Liver (tissue), 9 donors: ENCODE measurements around the gene SLC4A11. TPM values are rescaled to one million over a fixed set of nuclear protein-coding genes. Genes with fewer than 3 reads are reported as not detected.

ENCODE experiments used
- DNase-seq: peaks from one replicate; pipeline ENCODE4 v3.0.0-alpha.2; 2017; ENCODE audit warnings: low spot score
- H3K27ac ChIP-seq, 2 donors: one replicate each; pipeline ENCODE4 v1.7.0; 2013; ENCODE audit warnings: inconsistent platforms in 2 of 2, low read length in 2 of 2, control low read depth in 1 of 2, low read depth in 1 of 2, mild to moderate bottlenecking in 1 of 2
- H3K27me3 ChIP-seq, 4 donors: one replicate each; pipeline versions ENCODE4 v1.6.1 to v1.7.0; 2013; ENCODE audit warnings: low read length in 3 of 4, inconsistent platforms in 1 of 4, mild to moderate bottlenecking in 1 of 4, moderate library complexity in 1 of 4; ENCODE audit not compliant: control insufficient read depth in 4 of 4, insufficient read depth in 4 of 4
- H3K36me3 ChIP-seq, 4 donors: one replicate each; pipeline versions ENCODE4 v1.6.1 to v1.7.0; 2013; ENCODE audit warnings: low read length in 3 of 4, mild to moderate bottlenecking in 3 of 4, low read depth in 1 of 4, moderate library complexity in 1 of 4; ENCODE audit not compliant: control insufficient read depth in 4 of 4, insufficient read depth in 3 of 4
- H3K4me1 ChIP-seq, 4 donors: one replicate each; pipeline versions ENCODE4 v1.6.1 to v1.7.0; 2013; ENCODE audit warnings: low read length in 3 of 4, mild to moderate bottlenecking in 3 of 4, moderate library complexity in 1 of 4; ENCODE audit not compliant: control insufficient read depth in 4 of 4, insufficient read depth in 4 of 4
- H3K4me3 ChIP-seq, 3 donors: one replicate each; pipeline versions ENCODE4 v1.6.1 to v1.7.0; 2013; ENCODE audit warnings: low read length in 3 of 3, control low read depth in 1 of 3, low read depth in 1 of 3, mild to moderate bottlenecking in 1 of 3
- H3K9ac ChIP-seq, 2 donors: one replicate each; pipeline ENCODE4 v1.7.0; 2013; ENCODE audit warnings: low read length in 2 of 2, mild to moderate bottlenecking in 2 of 2, moderate library complexity in 2 of 2, control low read depth in 1 of 2, low read depth in 1 of 2
- H3K9me3 ChIP-seq, 4 donors: one replicate each; pipeline versions ENCODE4 v1.6.1 to v1.7.0; 2013; ENCODE audit warnings: low read length in 3 of 4; ENCODE audit not compliant: control insufficient read depth in 4 of 4
- EGR1 ChIP-seq, 2 donors: IDR thresholded peaks; 2 replicates each; pipeline ENCODE4 v1.6.1; 2016 to 2018; ENCODE audit warnings: antibody characterized with exemption in 2 of 2, low read depth in 2 of 2
- FOXA2 ChIP-seq: IDR thresholded peaks from 2 replicates; pipeline ENCODE4 v1.6.1; 2016; ENCODE audit warnings: antibody characterized with exemption
- GABPA ChIP-seq, 2 donors: IDR thresholded peaks in 1 of 2; conservative IDR thresholded peaks in 1 of 2; 2 replicates each; pipeline ENCODE4 v1.6.1; 2016; ENCODE audit warnings: antibody characterized with exemption in 2 of 2, mild to moderate bottlenecking in 1 of 2, moderate library complexity in 1 of 2
- HNF4G ChIP-seq: IDR thresholded peaks from 2 replicates; pipeline ENCODE4 v1.6.1; 2016; ENCODE audit warnings: antibody characterized with exemption
- JUND ChIP-seq, 2 donors: IDR thresholded peaks; 2 replicates each; pipeline ENCODE4 v1.6.1; 2016; ENCODE audit warnings: antibody characterized with exemption in 2 of 2
- NR2F2 ChIP-seq: IDR thresholded peaks from 2 replicates; pipeline ENCODE4 v1.6.1; 2016; ENCODE audit warnings: antibody characterized with exemption
- RXRA ChIP-seq, 2 donors: IDR thresholded peaks; 2 replicates each; pipeline ENCODE4 v1.6.1; 2017 to 2018; ENCODE audit warnings: antibody characterized with exemption in 2 of 2, mild to moderate bottlenecking in 1 of 2
- SP1 ChIP-seq: IDR thresholded peaks from 2 replicates; pipeline ENCODE4 v1.6.1; 2018; ENCODE audit warnings: antibody characterized with exemption, mild to moderate bottlenecking
- TAF1 ChIP-seq: conservative IDR thresholded peaks from 2 replicates; pipeline ENCODE4 v1.6.1; 2016; ENCODE audit warnings: antibody characterized with exemption, mild to moderate bottlenecking
- YY1 ChIP-seq: IDR thresholded peaks from 2 replicates; pipeline ENCODE4 v1.6.1; 2016; ENCODE audit warnings: antibody characterized with exemption, mild to moderate bottlenecking
- WGBS: extraction: QIAGEN DNeasy Blood & Tissue Kit; methylation state at CpG from one replicate; pipeline ENCODE4 v1.1.7; 2013; 5-methylcytosine and 5-hydroxymethylcytosine counted together
- polyA plus RNA-seq, 2 donors: library from polyadenylated mRNA; stranded (reverse) in 1 of 2; unstranded in 1 of 2; fragments of 200-250 nt in 1 of 2; fragments of >200 nt in 1 of 2; fragmentation: Nextera tagmentation in 1 of 2; extraction: Ambion mirVana in 1 of 2; gene quantifications; one replicate each; pipeline versions ENCODE4 v1.2.1 to v1.2.3, GENCODE V29; 2013 to 2015
- total RNA-seq, 2 donors: library from RNA; depleted of rRNA; stranded (reverse); fragments of >200 nt; gene quantifications; one replicate each; pipeline ENCODE4 v1.2.3, GENCODE V29; 2014
- TF ChIP-seq, protein P1 (sequence below): IDR thresholded peaks from 2 replicates; pipeline ENCODE4 v1.6.1; 2016; ENCODE audit warnings: antibody characterized with exemption
- TF ChIP-seq, protein P2 (sequence below): IDR thresholded peaks from 2 replicates; pipeline ENCODE4 v1.6.1; 2016; ENCODE audit warnings: antibody characterized with exemption
- TF ChIP-seq, protein P3 (sequence below): IDR thresholded peaks from 2 replicates; pipeline ENCODE4 v1.6.1; 2016; ENCODE audit warnings: antibody characterized with exemption
- TF ChIP-seq, protein P4 (sequence below): fragments of 150-350 bp; IDR thresholded peaks from 2 replicates; pipeline ENCODE4 v1.5.1; 2017; ENCODE audit warnings: improper control_type of control experiment, low read depth, low read length; ENCODE audit not compliant: missing input control
- donor health status: healthy.
- donor health status: healthy.
- donor health status: healthy.
- donor health status: healthy.
- donor health status: healthy.

SLC4A11 gene
- total and polyA plus RNA-seq, 4 donors = under 0.01 to 0.13 (median 0.06) TPM

DNA sequence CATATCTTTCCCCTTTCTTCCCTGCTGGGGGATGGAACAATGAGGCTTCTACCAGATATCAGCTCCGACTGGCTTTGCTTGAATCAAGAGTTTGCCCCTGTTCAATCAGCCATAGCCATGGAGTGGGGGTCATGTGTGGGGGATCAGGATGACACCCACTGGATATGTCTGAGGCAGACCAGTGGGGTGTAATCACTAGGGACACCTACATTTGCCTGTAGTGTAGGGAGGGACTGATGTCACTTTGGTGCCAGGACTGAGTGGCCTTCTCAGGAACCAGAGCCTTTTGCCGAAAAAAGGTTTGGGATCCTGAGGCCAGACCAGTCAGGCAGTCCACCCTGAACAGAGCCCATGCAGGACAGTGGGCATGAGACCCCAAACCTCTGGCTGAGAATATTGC, 28.6 kb downstream of the SLC4A11 start:
- Histone ChIP-seq H3K9ac (no peak overlapping the region), H3K36me3 (peaks cover 0 to 11% (median 4%) of the 10 kb centered on the region in 4 donors), H3K4me3 (peak overlapping the region; percentile 78 to 99 (median 93)), H3K4me1 (peaks cover 4 to 19% (median 13%) of the 10 kb centered on the region in 4 donors), H3K9me3 (no peaks in the 10 kb centered on the region), H3K27me3 (no peaks in the 10 kb centered on the region), H3K27ac (no peak overlapping the region)
- no peak for DNase-seq
- 81% methylated on average over 2 of the region's 2 CpGs for WGBS
- TF ChIP-seq, protein P1, sequence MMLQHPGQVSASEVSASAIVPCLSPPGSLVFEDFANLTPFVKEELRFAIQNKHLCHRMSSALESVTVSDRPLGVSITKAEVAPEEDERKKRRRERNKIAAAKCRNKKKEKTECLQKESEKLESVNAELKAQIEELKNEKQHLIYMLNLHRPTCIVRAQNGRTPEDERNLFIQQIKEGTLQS = no peak
- TF ChIP-seq RXRA (IDR thresholded peaks at IDR 0.05) = no peak
- TF ChIP-seq SP1 = no peak
- no peak for TF ChIP-seq HNF4G
- no peak for TF ChIP-seq EGR1 (IDR thresholded peaks at IDR 0.05; ENCODE audit: low read depth in 2 of 2)
- TF ChIP-seq, protein P2, sequence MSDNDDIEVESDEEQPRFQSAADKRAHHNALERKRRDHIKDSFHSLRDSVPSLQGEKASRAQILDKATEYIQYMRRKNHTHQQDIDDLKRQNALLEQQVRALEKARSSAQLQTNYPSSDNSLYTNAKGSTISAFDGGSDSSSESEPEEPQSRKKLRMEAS = no peak
- no peak for TF ChIP-seq FOXA2
- no peak for TF ChIP-seq YY1
- no peak for TF ChIP-seq TAF1

DNA sequence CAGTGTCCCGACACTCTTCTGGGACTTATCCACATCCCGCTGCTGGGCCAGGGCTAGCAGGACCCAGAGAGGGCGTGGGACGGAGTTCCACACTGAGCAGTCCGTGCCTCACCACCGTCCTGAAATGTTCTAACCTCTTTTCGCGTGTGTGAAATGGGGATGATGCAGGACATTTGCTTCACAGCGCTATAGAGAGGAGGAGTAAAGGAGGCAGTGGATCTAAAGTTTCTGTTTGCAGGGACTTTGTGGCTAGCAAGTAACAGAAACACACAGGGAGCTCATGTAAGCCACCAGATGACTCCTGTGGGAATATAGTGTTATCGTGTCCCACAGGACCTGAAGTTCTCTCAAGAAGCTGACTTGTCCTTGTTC, 29.1 kb downstream of the SLC4A11 start:
- Histone ChIP-seq H3K9ac (peak overlapping the region; percentile 61 to 90), H3K27ac (peak overlapping the region in 1 of 2 donors; percentile 67), H3K27me3 (no peaks in the 10 kb centered on the region), H3K9me3 (no peaks in the 10 kb centered on the region), H3K4me1 (peaks cover 4 to 19% (median 13%) of the 10 kb centered on the region in 4 donors), H3K4me3 (peak overlapping the region; percentile 78 to 99 (median 93)), H3K36me3 (peaks cover 0 to 7% (median 3%) of the 10 kb centered on the region in 4 donors)
- TF ChIP-seq, protein P3, sequence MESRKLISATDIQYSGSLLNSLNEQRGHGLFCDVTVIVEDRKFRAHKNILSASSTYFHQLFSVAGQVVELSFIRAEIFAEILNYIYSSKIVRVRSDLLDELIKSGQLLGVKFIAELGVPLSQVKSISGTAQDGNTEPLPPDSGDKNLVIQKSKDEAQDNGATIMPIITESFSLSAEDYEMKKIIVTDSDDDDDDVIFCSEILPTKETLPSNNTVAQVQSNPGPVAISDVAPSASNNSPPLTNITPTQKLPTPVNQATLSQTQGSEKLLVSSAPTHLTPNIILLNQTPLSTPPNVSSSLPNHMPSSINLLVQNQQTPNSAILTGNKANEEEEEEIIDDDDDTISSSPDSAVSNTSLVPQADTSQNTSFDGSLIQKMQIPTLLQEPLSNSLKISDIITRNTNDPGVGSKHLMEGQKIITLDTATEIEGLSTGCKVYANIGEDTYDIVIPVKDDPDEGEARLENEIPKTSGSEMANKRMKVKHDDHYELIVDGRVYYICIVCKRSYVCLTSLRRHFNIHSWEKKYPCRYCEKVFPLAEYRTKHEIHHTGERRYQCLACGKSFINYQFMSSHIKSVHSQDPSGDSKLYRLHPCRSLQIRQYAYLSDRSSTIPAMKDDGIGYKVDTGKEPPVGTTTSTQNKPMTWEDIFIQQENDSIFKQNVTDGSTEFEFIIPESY = no peak
- TF ChIP-seq, protein P2 = no peak
- TF ChIP-seq JUND (IDR thresholded peaks at IDR 0.05) (no peak), GABPA (IDR thresholded peaks at IDR 0.05 in 1 of 2, conservative IDR thresholded peaks at IDR 0.05 in 1 of 2) (no peak)
- no peak for DNase-seq
- WGBS = 3% methylated on average over 10 of the region's 10 CpGs

DNA sequence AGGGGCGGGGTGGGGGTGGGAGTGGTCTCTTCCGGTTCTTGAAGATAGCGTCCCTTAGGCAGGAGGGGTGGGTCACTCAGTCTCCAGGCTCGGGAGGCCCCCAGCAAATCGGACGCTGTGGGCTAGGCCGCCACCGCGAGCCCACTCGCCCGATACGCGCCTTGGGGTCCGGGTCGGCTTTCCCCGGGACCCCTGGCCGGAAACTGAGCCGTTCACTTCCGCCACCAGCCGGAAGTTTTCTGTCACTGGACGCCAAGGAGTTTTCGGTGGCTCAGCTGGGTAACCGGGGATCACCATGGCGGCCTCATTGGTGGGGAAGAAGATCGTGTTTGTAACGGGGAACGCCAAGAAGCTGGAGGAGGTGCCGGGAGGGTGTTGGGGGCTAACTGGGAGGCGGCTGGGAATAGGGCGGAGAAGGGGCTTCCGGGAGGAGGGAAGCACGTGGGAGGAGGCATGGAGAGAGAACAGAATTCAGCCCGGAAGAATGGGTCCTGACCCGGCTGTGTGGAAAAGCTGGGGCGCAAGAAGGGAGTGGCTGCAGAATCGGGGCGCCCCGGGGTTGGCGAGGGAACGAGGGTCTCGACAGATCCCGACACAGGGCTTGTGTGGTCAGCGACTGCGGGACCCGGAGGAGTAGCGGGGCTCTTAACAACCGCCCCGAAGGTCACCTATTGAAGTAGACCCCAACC, 29.6 kb downstream of the SLC4A11 start, which contains the start of gene ITPA:
TSS of gene ITPA (plus strand) at position 242 of the 689 bp plus-strand sequence. CDS start at position 296, 54 bp downstream.
- TF ChIP-seq RXRA (IDR thresholded peaks at IDR 0.05) (no peak), EGR1 (IDR thresholded peaks at IDR 0.05; ENCODE audit: low read depth in 2 of 2) (peak; percentile 51 to 75), NR2F2 (peak; percentile 16), GABPA (IDR thresholded peaks at IDR 0.05 in 1 of 2, conservative IDR thresholded peaks at IDR 0.05 in 1 of 2) (peak; percentile 82 to 94), YY1 (peak; percentile 51)
- TF ChIP-seq, protein P4, sequence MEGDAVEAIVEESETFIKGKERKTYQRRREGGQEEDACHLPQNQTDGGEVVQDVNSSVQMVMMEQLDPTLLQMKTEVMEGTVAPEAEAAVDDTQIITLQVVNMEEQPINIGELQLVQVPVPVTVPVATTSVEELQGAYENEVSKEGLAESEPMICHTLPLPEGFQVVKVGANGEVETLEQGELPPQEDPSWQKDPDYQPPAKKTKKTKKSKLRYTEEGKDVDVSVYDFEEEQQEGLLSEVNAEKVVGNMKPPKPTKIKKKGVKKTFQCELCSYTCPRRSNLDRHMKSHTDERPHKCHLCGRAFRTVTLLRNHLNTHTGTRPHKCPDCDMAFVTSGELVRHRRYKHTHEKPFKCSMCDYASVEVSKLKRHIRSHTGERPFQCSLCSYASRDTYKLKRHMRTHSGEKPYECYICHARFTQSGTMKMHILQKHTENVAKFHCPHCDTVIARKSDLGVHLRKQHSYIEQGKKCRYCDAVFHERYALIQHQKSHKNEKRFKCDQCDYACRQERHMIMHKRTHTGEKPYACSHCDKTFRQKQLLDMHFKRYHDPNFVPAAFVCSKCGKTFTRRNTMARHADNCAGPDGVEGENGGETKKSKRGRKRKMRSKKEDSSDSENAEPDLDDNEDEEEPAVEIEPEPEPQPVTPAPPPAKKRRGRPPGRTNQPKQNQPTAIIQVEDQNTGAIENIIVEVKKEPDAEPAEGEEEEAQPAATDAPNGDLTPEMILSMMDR = no peak
- H3K27ac ChIP-seq = peak within 1 kb of the TSS; percentile 67 to 82
- peak; percentile 64 for DNase-seq

More for the DNA sequence above, 29.6 kb downstream of the SLC4A11 start, which contains the start of gene ITPA:
- WGBS = under 1% methylated on average over 48 of the region's 48 CpGs
- Histone ChIP-seq H3K36me3 (peaks cover 0 to 6% (median 2%) of the 10 kb centered on the region in 4 donors), H3K9ac (peak within 1 kb of the TSS; percentile 61 to 90), H3K4me1 (peaks cover 4 to 21% (median 13%) of the 10 kb centered on the region in 4 donors), H3K9me3 (no peaks in the 10 kb centered on the region), H3K27me3 (no peaks in the 10 kb centered on the region), H3K4me3 (peak within 1 kb of the TSS; percentile 78 to 99 (median 93))
